DND-41 (cell line): Measurements from ENCODE around the gene ALDH1L1.

Experiments
- ATAC-seq: fragments of 200-7000 bp; cut with Tn5 transposase; 3 replicates; pipeline ENCODE4 v1.9.1; 2021; ENCODE audit warnings: low read depth; ENCODE audit not compliant: insufficient read depth
- DNase-seq: peaks from one replicate; pipeline ENCODE4 v3.0.0-alpha.2; 2020
- H2AFZ ChIP-seq: 2 replicates; pipeline ENCODE4 v1.6.0; 2012; ENCODE audit warnings: low read depth, low read length
- H3K27ac ChIP-seq: 2 replicates; pipeline ENCODE4 v1.5.1; 2012; ENCODE audit warnings: low read length, inconsistent platforms
- H3K27me3 ChIP-seq: fragments of 200-600 bp; sonication (generic); 2 replicates; pipeline ENCODE4 v1.6.0; 2012; ENCODE audit warnings: low read length, mild to moderate bottlenecking, inconsistent platforms; ENCODE audit not compliant: insufficient read depth, poor library complexity
- H3K36me3 ChIP-seq: 2 replicates; pipeline ENCODE4 v1.5.1; 2012; ENCODE audit warnings: low read length, inconsistent platforms; ENCODE audit not compliant: insufficient read depth
- H3K4me1 ChIP-seq: 2 replicates; pipeline ENCODE4 v1.5.1; 2012; ENCODE audit warnings: mild to moderate bottlenecking, low read length; ENCODE audit not compliant: insufficient read depth
- H3K4me2 ChIP-seq: 2 replicates; pipeline ENCODE4 v1.6.0; 2012; ENCODE audit warnings: mild to moderate bottlenecking, moderate library complexity, low read length, inconsistent platforms; ENCODE audit not compliant: insufficient read depth
- H3K4me3 ChIP-seq, 2 experiments: fragments of 200-600 bp in 1 of 2; shearing (Covaris generic) in 1 of 2; 2 replicates each; pipeline ENCODE4 v1.5.1; 2012 to 2016; ENCODE audit warnings: inconsistent platforms in 2 of 2, low read length in 2 of 2, mild to moderate bottlenecking in 2 of 2, low read depth in 1 of 2, moderate library complexity in 1 of 2
- H3K79me2 ChIP-seq: 2 replicates; pipeline ENCODE4 v1.6.0; 2012; ENCODE audit warnings: low read length, inconsistent platforms; ENCODE audit not compliant: insufficient read depth
- H3K9ac ChIP-seq: 2 replicates; pipeline ENCODE4 v1.6.0; 2012; ENCODE audit warnings: low read depth, mild to moderate bottlenecking, inconsistent platforms, low read length, moderate library complexity
- H3K9me3 ChIP-seq: 2 replicates; pipeline ENCODE4 v1.5.1; 2012; ENCODE audit warnings: low read length, moderate library complexity, mild to moderate bottlenecking, inconsistent platforms; ENCODE audit not compliant: insufficient read depth, severe bottlenecking
- H4K20me1 ChIP-seq: 2 replicates; pipeline ENCODE4 v1.6.0; 2012; ENCODE audit warnings: low read length; ENCODE audit not compliant: insufficient read depth
- CTCF ChIP-seq: IDR thresholded peaks from 2 replicates; pipeline ENCODE4 v1.5.1; 2012; ENCODE audit warnings: borderline replicate concordance, low read length, moderate library complexity, mild to moderate bottlenecking; ENCODE audit not compliant: poor library complexity, severe bottlenecking; ENCODE audit errors: extremely low read depth
- EZH2 ChIP-seq: IDR thresholded peaks from 3 replicates; pipeline ENCODE4 v1.6.1; 2012; ENCODE audit warnings: borderline replicate concordance, low read depth, mild to moderate bottlenecking, moderate library complexity, low read length, inconsistent platforms; ENCODE audit not compliant: severe bottlenecking

Gene ALDH1L1

GRCh38 chr3:126064627-126065258 is 115.6 kb downstream of the ALDH1L1 start:
- Histone ChIP-seq H3K9ac (no peak overlapping the region), H3K4me1 (peaks cover 8% of the 10 kb centered on the region), H3K9me3 (no peaks in the 10 kb centered on the region), H3K79me2 (no peaks in the 10 kb centered on the region), H3K36me3 (no peaks in the 10 kb centered on the region), H3K4me3 (no peak overlapping the region), H3K27ac (no peak overlapping the region), H4K20me1 (no peaks in the 10 kb centered on the region), H3K27me3 (no peaks in the 10 kb centered on the region), H2AFZ (no peak overlapping the region), H3K4me2 (no peak overlapping the region)
- DNase-seq, result no peak
- ATAC-seq, result no peak; the same call in 2 of the 3 replicates
- TF ChIP-seq CTCF, result no peak
- no peak for TF ChIP-seq EZH2

DNA sequence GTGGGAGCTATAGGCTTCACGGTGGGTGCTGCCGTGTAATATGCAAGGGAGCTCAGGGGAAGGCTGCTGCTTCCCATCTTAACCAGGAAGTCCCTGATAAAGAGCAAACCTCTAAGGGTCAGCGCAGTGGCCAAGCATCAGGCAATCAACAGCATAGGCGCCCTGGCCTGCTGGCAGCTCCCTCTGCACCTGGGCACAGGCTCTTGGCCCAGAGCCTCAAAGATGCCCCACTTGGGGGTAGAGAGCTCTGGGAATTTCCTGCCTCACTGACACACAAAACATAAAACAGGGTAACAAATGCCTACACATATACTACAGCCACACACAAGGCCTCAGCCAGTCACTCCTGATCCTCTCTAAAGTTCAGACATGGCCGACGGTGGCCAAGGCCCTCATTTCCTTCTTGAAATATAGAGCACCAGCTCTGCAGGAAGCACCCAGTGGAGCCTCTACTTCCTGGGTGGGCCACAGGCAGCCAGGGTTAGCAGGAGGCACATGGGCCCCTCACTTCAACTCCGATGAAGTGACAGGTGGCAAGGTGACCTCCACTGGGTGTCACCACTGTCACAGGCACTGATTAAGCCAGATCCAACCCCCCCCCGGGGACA is 116.9 kb downstream of the ALDH1L1 start:
- H3K9ac ChIP-seq, result no peak overlapping the region
- DNase-seq, result peak; percentile 33

DNA sequence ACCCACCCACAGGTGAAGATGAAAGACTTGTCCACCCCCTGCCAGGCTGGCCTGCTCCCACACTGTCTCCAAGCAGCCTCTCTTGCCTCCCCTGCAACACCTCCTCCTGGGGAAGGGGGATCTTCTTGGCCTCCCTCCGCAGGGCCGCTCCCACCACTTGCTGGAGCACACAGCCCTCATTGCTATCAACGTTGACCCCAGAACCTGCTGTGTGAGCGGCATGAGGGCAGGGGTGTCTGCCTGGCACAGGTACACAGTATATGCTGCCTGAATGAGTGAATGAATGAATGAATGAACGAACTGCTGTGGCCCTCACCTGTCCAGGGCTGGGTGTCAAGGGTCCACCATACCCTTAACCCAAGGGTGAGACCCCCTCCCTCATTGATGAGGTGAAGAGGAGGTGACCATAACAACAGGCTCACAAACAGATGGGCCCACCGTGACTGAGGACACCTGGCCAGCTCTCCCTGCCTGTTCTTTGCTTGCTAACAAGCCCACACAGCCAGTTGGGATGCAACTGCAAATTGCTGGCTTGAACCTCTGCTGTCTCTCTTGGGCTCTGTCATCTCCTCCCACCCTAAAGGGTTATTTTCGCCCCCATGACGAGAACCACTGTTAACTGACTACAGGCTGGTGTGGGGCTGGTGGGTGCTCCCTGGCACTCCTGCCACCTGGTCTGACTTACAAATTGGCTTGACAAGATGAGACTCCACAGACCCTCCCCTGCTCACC is 118.9 kb downstream of the ALDH1L1 start:
- H3K36me3 ChIP-seq, result no peaks in the 10 kb centered on the region
- no peak for ATAC-seq
- H3K9ac ChIP-seq, result no peak overlapping the region
- peaks cover 8% of the 10 kb centered on the region for H3K4me1 ChIP-seq
- no peaks in the 10 kb centered on the region for H3K79me2 ChIP-seq
- no peak overlapping the region for H3K27ac ChIP-seq
- H3K9me3 ChIP-seq, result no peaks in the 10 kb centered on the region
- DNase-seq, result no peak
- no peak overlapping the region for H3K4me3 ChIP-seq
- H2AFZ ChIP-seq, result no peak overlapping the region
- no peaks in the 10 kb centered on the region for H3K27me3 ChIP-seq
- TF ChIP-seq CTCF (no peak), EZH2 (no peak)
- H4K20me1 ChIP-seq, result no peaks in the 10 kb centered on the region
- H3K4me2 ChIP-seq, result no peak overlapping the region

More for the DNA sequence above, 116.9 kb downstream of the ALDH1L1 start:
- peak overlapping the region; percentile 42 for H2AFZ ChIP-seq
- no peak overlapping the region for H3K4me3 ChIP-seq
- H3K27me3 ChIP-seq, result no peaks in the 10 kb centered on the region
- no peaks in the 10 kb centered on the region for H3K9me3 ChIP-seq
- no peaks in the 10 kb centered on the region for H4K20me1 ChIP-seq
- H3K4me2 ChIP-seq, result no peak overlapping the region
- no peaks in the 10 kb centered on the region for H3K79me2 ChIP-seq
- TF ChIP-seq CTCF (no peak), EZH2 (no peak)
- H3K36me3 ChIP-seq, result no peaks in the 10 kb centered on the region
- peak; percentile 75 for ATAC-seq
- H3K4me1 ChIP-seq, result peaks cover 8% of the 10 kb centered on the region
- peak overlapping the region; percentile 25; the same call in 1 of the 2 replicates for H3K27ac ChIP-seq
